Spleen (tissue), 11 donors: ENCODE data around the gene THAP4. TPM values are rescaled to one million over a fixed set of nuclear protein-coding genes. Genes with fewer than 3 reads are reported as not detected.

Source experiments
- DNase-seq: peaks from one replicate; pipeline ENCODE4 v3.0.0-alpha.2; 2020
- H3K27ac ChIP-seq, 8 donors: fragments of 200-600 bp; sonication (generic) in 7 of 8; 1 replicate in 4 of 8; 2 replicates in 4 of 8; pipeline versions ENCODE4 v1.5.0 to v1.8.0; 2016 to 2021; ENCODE audit warnings: inconsistent platforms in 4 of 8, mild to moderate bottlenecking in 4 of 8, moderate library complexity in 1 of 8
- H3K27me3 ChIP-seq, 7 donors: fragments of 200-600 bp; sonication (generic) in 6 of 7; replicated peaks in 1 of 7; 1 replicate in 4 of 7; 2 replicates in 3 of 7; pipeline versions ENCODE4 v1.5.0 to v1.8.0; 2016 to 2021; ENCODE audit warnings: inconsistent platforms in 3 of 7, mild to moderate bottlenecking in 1 of 7
- H3K36me3 ChIP-seq, 6 donors: fragments of 200-600 bp; sonication (generic) in 5 of 6; 1 replicate in 4 of 6; 2 replicates in 2 of 6; pipeline versions ENCODE4 v1.5.0 to v1.8.0; 2016 to 2021; ENCODE audit warnings: inconsistent platforms in 2 of 6
- H3K4me1 ChIP-seq, 6 donors: fragments of 200-600 bp; sonication (generic) in 5 of 6; 1 replicate in 3 of 6; 2 replicates in 3 of 6; pipeline versions ENCODE4 v1.5.0 to v1.8.0; 2016 to 2021; ENCODE audit warnings: inconsistent platforms in 3 of 6
- H3K4me3 ChIP-seq, 8 donors: fragments of 200-600 bp; sonication (generic) in 7 of 8; 1 replicate in 4 of 8; 2 replicates in 4 of 8; pipeline versions ENCODE4 v1.5.0 to v1.8.0; 2016 to 2021; ENCODE audit warnings: inconsistent platforms in 4 of 8, mild to moderate bottlenecking in 4 of 8, moderate library complexity in 2 of 8
- H3K9me3 ChIP-seq, 8 donors: fragments of 200-600 bp; sonication (generic) in 7 of 8; 1 replicate in 4 of 8; 2 replicates in 4 of 8; pipeline versions ENCODE4 v1.5.0 to v1.8.0; 2016 to 2021; ENCODE audit warnings: inconsistent platforms in 4 of 8
- CTCF ChIP-seq, 11 experiments: fragments of 200-600 bp in 7 of 11; fragments of 450-650 bp in 4 of 11; sonication (generic) in 4 of 11; IDR thresholded peaks in 8 of 11; conservative IDR thresholded peaks in 3 of 11; 1 replicate in 7 of 11; 2 replicates in 4 of 11; pipeline versions ENCODE4 v1.4.0 to v1.8.0; 2016 to 2021; ENCODE audit warnings: antibody characterized with exemption in 11 of 11, inconsistent platforms in 4 of 11, mild to moderate bottlenecking in 1 of 11
- POLR2A ChIP-seq, 3 donors: fragments of 450-650 bp; IDR thresholded peaks; one replicate each; pipeline ENCODE4 v1.5.1; 2017; ENCODE audit warnings: antibody characterized with exemption in 3 of 3, mild to moderate bottlenecking in 1 of 3
- POLR2AphosphoS5 ChIP-seq, 3 donors: sonication (generic); formaldehyde crosslinking; IDR thresholded peaks; one replicate each; pipeline ENCODE4 v1.5.1; 2017; ENCODE audit warnings: antibody characterized with exemption in 3 of 3
- WGBS, 5 donors: extraction: QIAGEN DNeasy Blood & Tissue Kit in 3 of 5; methylation state at CpG; one replicate each; pipeline versions ENCODE4 v1.1.5 to v1.1.7; 2013 to 2018; 5-methylcytosine and 5-hydroxymethylcytosine counted together
- intact Hi-C: fragments of 100-400 bp; cut with DNase I; formaldehyde crosslinking; loops from one replicate; pipeline ENCODE4 v1.15.0; 2023; ENCODE audit warnings: low total_unique reads
- polyA plus RNA-seq, 3 donors: library from polyadenylated mRNA; stranded (reverse); fragments of 200-250 nt; gene quantifications; one replicate each; pipeline ENCODE4 v1.2.1, GENCODE V29; 2013
- total RNA-seq, 7 donors: library from RNA; depleted of rRNA in 3 of 7; stranded (reverse); fragments of >200 nt in 3 of 7; fragmentation: NEBNext Ultra II Directional in 4 of 7; extraction: Animal tissue kit (Norgen Biotek cat#: 25700) in 4 of 7; gene quantifications; one replicate each; pipeline versions ENCODE4 v1.1.0 to v1.2.1, GENCODE V29; 2016 to 2021
- donor health status: healthy with polysubstance abuse.
- donor health status: DM: no; HTN: no; CAD: no; lungs with moderate emphysema.
- donor health status: DM: no; HTN: no; CAD: no.
- donor health status: Bipolar disorder and iron deficiency.
- donor health status: healthy.
- donor health status: DM: no; HTN: no; CAD: no.
- donor health status: DM: yes; HTN: yes; CAD: no.

The THAP4 gene
- total and polyA plus RNA-seq, 10 donors: 21.0 to 31.5 (median 27.8) TPM

DNA sequence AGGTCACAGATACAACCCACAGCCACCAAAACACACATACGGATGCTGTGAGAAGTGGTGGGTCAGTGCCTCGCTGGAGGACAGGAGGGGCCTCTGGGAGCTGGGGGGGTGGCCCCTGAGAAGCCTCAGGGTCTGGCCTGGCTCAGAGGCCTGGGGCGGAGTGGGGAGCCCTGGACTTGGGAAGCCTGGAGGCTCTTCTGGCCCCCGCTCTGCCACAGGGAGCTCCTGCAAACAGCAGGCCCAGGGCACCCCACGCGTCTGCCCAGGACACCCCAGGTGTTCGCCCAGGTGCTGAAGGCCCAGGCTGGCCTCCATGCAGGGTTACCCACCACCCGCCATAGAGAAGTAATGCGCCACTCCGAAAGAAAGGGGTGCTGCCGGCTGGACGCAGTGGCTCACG is 25.9 kb downstream of the THAP4 start:
- Histone ChIP-seq H3K4me1 (peaks cover 4 to 36% (median 23%) of the 10 kb centered on the region in 6 donors), H3K36me3 (peaks cover 0 to 36% (median 3%) of the 10 kb centered on the region in 6 donors), H3K27ac (peak overlapping the region in 3 of 8 donors; percentile 48 to 75 (median 65)), H3K4me3 (no peak overlapping the region), H3K27me3 (no peaks in the 10 kb centered on the region), H3K9me3 (no peaks in the 10 kb centered on the region)
- no peak for TF ChIP-seq CTCF (IDR thresholded peaks at IDR 0.05 in 8 of 11, conservative IDR thresholded peaks at IDR 0.05 in 3 of 11)
- TF ChIP-seq POLR2A (IDR thresholded peaks at IDR 0.05): no peak
- no peak for TF ChIP-seq POLR2AphosphoS5 (IDR thresholded peaks at IDR 0.05)
- DNase-seq: no peak
- 92 to 98% (median 96%) methylated on average over 10 to 13 of the region's 13 CpGs for WGBS, 5 donors
- intact Hi-C loops: loop anchor here (5.0 kb wide), 1 partner anchor 254 kb away; the partner anchor contains the start of gene FARP2

DNA sequence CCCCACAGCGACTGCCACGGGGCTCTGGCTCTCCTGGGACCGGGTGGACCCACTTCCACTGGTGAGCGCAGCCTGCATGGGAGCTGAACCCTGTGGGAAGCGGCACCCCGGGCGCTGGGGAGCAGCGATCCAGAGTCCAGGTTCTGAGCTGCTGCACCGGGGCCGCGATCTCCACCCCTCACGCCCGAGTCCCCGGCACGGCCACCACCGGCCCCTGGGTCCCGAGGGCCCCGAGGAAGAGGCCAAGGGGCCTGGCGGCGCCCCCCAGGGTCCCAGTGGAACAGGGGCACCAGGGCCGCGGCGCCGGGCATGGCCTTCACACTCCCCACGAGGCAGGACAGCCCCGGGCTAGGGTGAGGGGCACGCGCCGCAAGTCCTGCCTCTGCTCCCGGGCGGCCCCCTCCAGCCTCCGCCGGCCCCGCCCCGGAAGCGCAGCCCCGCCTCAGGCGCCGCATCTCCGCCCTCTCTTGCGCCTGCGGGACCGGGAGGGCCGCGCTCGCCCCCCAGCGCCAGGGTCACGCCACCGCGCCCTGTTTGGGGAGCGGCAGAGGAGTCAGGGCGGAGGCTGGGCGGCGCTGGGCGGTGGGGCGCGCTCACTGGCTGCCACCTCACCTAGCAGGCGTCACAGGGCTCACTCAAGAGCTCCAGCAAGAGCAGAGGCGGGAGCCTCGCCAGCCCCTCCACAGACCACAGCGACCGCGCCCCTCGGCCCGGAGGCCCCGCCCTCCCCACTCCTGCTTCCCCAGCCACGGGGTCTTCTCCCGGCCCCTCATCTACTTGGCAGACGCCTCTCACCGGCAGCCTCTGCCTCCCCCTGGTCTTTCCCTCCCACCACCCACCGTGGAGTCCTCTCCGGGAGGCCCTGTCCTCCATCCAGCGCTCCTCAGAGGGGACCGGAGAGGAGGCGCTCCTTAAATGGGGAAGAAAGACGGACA is 26.8 kb downstream of the THAP4 start:
- H3K4me3 ChIP-seq: peak overlapping the region; percentile 43 to 72 (median 50)
- peaks cover 0 to 37% (median 12%) of the 10 kb centered on the region in 6 donors for H3K36me3 ChIP-seq
- no peaks in the 10 kb centered on the region for H3K9me3 ChIP-seq
- peak; percentile 96 for DNase-seq
- H3K27ac ChIP-seq: peak overlapping the region in 7 of 8 donors; percentile 46 to 79 (median 65)
- no peaks in the 10 kb centered on the region for H3K27me3 ChIP-seq
- 8 to 9% (median 8%) methylated on average over 33 to 76 of the region's 76 CpGs for WGBS, 5 donors
- peaks cover 4 to 33% (median 23%) of the 10 kb centered on the region in 6 donors for H3K4me1 ChIP-seq
- intact Hi-C loops: loop anchor here (5.0 kb wide), 1 partner anchor 253 kb away; the partner anchor contains the start of gene FARP2
- peak; percentile 22 to 89 (median 80) for TF ChIP-seq CTCF (IDR thresholded peaks at IDR 0.05 in 8 of 11, conservative IDR thresholded peaks at IDR 0.05 in 3 of 11)
- no peak for TF ChIP-seq POLR2A (IDR thresholded peaks at IDR 0.05)
- peak; percentile 60 to 85 (median 75) for TF ChIP-seq POLR2AphosphoS5 (IDR thresholded peaks at IDR 0.05)

- TF ChIP-seq POLR2AphosphoS5 (IDR thresholded peaks at IDR 0.05) (no peak), POLR2A (IDR thresholded peaks at IDR 0.05) (no peak), CTCF (IDR thresholded peaks at IDR 0.05 in 8 of 11, conservative IDR thresholded peaks at IDR 0.05 in 3 of 11) (no peak)
Observed at GRCh38 chr2:241608881-241609280, 28.1 kb downstream of the THAP4 start.

More at GRCh38 chr2:241608881-241609280, 28.1 kb downstream of the THAP4 start:
- Histone ChIP-seq H3K36me3 (peaks cover 0 to 49% (median 18%) of the 10 kb centered on the region in 6 donors), H3K27ac (no peak overlapping the region), H3K4me3 (no peak overlapping the region), H3K4me1 (peaks cover 4 to 33% (median 23%) of the 10 kb centered on the region in 6 donors), H3K9me3 (no peaks in the 10 kb centered on the region), H3K27me3 (no peaks in the 10 kb centered on the region)
- intact Hi-C loops: no loop called here
- 51 to 66% (median 53%) methylated on average over 10 of the region's 10 CpGs for WGBS, 5 donors
- no peak for DNase-seq
